Transverse colon (tissue), 4 donors: ENCODE measurements around the gene TOR4A.
"Not testable (repeated sequence)": the region's sequence is repeated elsewhere in the genome, so short reads cannot be mapped to it uniquely, and the experiment has no call there.

ENCODE experiments used
- POLR2AphosphoS5 ChIP-seq, 3 donors: sonication (generic); formaldehyde crosslinking; IDR thresholded peaks; one replicate each; pipeline ENCODE4 v1.6.1; 2016; ENCODE audit warnings: antibody characterized with exemption in 3 of 3
- TF ChIP-seq, protein P1 (sequence below), 5 experiments: fragments of 200-600 bp in 3 of 5; fragments of 450-650 bp in 2 of 5; sonication (generic) in 3 of 5; IDR thresholded peaks; 1 replicate in 2 of 5; 2 replicates in 3 of 5; pipeline ENCODE4 v1.5.1; 2016 to 2017; ENCODE audit warnings: antibody characterized with exemption in 5 of 5, inconsistent platforms in 3 of 5, mild to moderate bottlenecking in 2 of 5, moderate library complexity in 1 of 5

DNA sequence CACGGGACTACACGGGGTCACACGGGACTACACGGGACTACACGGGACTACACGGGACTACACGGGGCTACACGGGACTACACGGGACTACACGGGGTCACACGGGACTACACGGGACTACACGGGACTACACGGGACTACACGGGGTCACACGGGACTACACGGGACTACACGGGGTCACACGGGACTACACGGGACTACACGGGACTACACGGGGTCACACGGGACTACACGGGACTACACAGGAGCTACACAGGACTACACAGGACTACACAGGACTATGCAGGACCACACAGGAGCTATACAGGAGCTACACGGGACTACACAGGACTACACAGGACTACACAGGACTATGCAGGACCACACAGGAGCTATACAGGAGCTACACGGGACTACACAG is 52.1 kb downstream of the TOR4A start:
- TF ChIP-seq, protein P1, sequence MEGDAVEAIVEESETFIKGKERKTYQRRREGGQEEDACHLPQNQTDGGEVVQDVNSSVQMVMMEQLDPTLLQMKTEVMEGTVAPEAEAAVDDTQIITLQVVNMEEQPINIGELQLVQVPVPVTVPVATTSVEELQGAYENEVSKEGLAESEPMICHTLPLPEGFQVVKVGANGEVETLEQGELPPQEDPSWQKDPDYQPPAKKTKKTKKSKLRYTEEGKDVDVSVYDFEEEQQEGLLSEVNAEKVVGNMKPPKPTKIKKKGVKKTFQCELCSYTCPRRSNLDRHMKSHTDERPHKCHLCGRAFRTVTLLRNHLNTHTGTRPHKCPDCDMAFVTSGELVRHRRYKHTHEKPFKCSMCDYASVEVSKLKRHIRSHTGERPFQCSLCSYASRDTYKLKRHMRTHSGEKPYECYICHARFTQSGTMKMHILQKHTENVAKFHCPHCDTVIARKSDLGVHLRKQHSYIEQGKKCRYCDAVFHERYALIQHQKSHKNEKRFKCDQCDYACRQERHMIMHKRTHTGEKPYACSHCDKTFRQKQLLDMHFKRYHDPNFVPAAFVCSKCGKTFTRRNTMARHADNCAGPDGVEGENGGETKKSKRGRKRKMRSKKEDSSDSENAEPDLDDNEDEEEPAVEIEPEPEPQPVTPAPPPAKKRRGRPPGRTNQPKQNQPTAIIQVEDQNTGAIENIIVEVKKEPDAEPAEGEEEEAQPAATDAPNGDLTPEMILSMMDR (IDR thresholded peaks at IDR 0.05) = not testable (repeated sequence)
- not testable (repeated sequence) for TF ChIP-seq POLR2AphosphoS5 (IDR thresholded peaks at IDR 0.05)
